PC-9 (cell line): ENCODE results near the gene PDE1C. TPM values are rescaled to one million over a fixed set of nuclear protein-coding genes. Genes with fewer than 3 reads are reported as not detected.
A peak's percentile ranks its signal among the peaks of the same experiment; 100 is the strongest.

Experiments used
- BruUV-seq: library from RNA; stranded (reverse); fragments of 400-500 nt; replicated peaks from 2 replicates; lab custom pipeline; 2021; lab: Mats Ljungman, UMichigan
- CTCF ChIA-PET: fragments of 300-600 bp; sonication (Branson Sonifier 250); formaldehyde crosslinking; loops from one replicate; lab custom pipeline; 2022; ENCODE audit warnings: antibody characterized with exemption; lab: Charles Lee
- POLR2A ChIA-PET: fragments of 300-600 bp; sonication (Branson Sonifier 250); formaldehyde crosslinking; loops from one replicate; lab custom pipeline; 2022; ENCODE audit warnings: antibody characterized with exemption; ENCODE audit not compliant: unreplicated experiment; lab: Charles Lee
- DNase-seq, 2 experiments: peaks; one replicate each; pipeline versions ENCODE4 v3.0.0 to v3.0.0-alpha.2; 2015 to 2022; ENCODE audit warnings: mixed read lengths in 1 of 2
- H2AFZ ChIP-seq: fragments of 200-600 bp; sonication (generic); 2 replicates; pipeline ENCODE4 v1.8.1; 2017; ENCODE audit warnings: antibody characterized with exemption
- H3F3A ChIP-seq: fragments of 200-600 bp; sonication (generic); 2 replicates; pipeline ENCODE4 v1.8.1; 2017; ENCODE audit warnings: antibody characterized with exemption, mild to moderate bottlenecking, low read depth; ENCODE audit not compliant: insufficient read depth
- H3K27ac ChIP-seq: fragments of 200-600 bp; sonication (generic); 2 replicates; pipeline ENCODE4 v1.6.1; 2016; ENCODE audit warnings: mixed run types
- H3K27me3 ChIP-seq: fragments of 200-600 bp; sonication (generic); 2 replicates; pipeline ENCODE4 v1.6.1; 2016; ENCODE audit warnings: low read depth, mixed run types; ENCODE audit not compliant: insufficient read depth
- H3K36me3 ChIP-seq: fragments of 200-600 bp; sonication (generic); 2 replicates; pipeline ENCODE4 v1.6.1; 2016; ENCODE audit warnings: low read depth, mixed run types
- H3K4me1 ChIP-seq: fragments of 200-600 bp; sonication (generic); replicated peaks from 2 replicates; pipeline ENCODE4 v1.6.1; 2016; ENCODE audit warnings: mixed run types; ENCODE audit not compliant: insufficient read depth
- H3K4me2 ChIP-seq: fragments of 200-600 bp; sonication (generic); 2 replicates; pipeline ENCODE4 v1.6.1; 2017; ENCODE audit warnings: mixed run types
- H3K4me3 ChIP-seq: fragments of 200-600 bp; sonication (generic); 2 replicates; pipeline ENCODE4 v1.6.1; 2016; ENCODE audit warnings: mixed run types
- H3K79me2 ChIP-seq: fragments of 200-600 bp; sonication (generic); 2 replicates; pipeline ENCODE4 v1.6.1; 2017; ENCODE audit warnings: low read depth, mixed run types
- H3K9me2 ChIP-seq: fragments of 200-600 bp; sonication (generic); 2 replicates; pipeline ENCODE4 v1.8.1; 2017; ENCODE audit warnings: mild to moderate bottlenecking; ENCODE audit not compliant: insufficient read depth
- H3K9me3 ChIP-seq: fragments of 200-600 bp; sonication (generic); 2 replicates; pipeline ENCODE4 v1.8.1; 2016; ENCODE audit warnings: low read depth; ENCODE audit not compliant: insufficient read depth
- H4K20me1 ChIP-seq: fragments of 200-600 bp; sonication (generic); 2 replicates; pipeline ENCODE4 v1.8.1; 2017; ENCODE audit not compliant: insufficient read depth
- CTCF ChIP-seq: fragments of 200-600 bp; sonication (generic); conservative IDR thresholded peaks from 2 replicates; pipeline ENCODE4 v1.6.1; 2017; ENCODE audit warnings: mixed run types, antibody characterized with exemption, mild to moderate bottlenecking, moderate library complexity
- EZH2 ChIP-seq: fragments of 200-600 bp; sonication (generic); IDR thresholded peaks from 2 replicates; pipeline ENCODE4 v1.8.0; 2017; ENCODE audit warnings: antibody characterized with exemption, low read depth
- intact Hi-C: fragments of 100-400 bp; cut with micrococcal nuclease; formaldehyde crosslinking; loops from one replicate; pipeline ENCODE4 v1.10.0; 2022; ENCODE audit not compliant: unreplicated experiment
- total RNA-seq: library from RNA; stranded (reverse); gene quantifications from 2 replicates; pipeline ENCODE4 v1.2.3, GENCODE V29; 2021

PDE1C gene
- total RNA-seq, 1 experiment from 2014 or later = 1.7 TPM

DNA sequence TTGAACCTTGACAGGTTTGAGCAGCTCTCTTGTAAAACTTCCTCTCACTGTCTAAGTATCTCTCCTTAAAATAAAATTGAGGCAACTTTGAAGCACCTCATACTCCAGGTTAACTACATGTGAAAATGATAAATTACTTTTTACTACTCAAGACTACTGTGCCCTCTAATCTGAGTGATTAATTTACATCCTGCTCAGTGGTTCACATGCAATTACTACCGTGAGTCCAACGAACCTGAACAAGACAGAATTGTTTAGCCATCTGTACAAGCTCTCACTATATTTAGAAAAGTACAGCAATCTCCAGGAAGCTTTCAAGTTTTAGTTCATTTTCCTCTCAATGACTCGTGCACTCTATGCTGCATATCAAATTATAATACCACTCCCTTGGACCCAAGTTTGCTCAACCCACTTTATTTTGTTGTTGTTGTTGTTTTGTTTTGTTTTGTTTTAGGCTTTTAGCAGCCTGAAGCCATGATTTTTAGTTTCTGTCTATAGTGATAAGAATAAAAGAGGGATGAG lies 21.2 kb downstream of the PDE1C start:
- Histone ChIP-seq H3K79me2 (no peaks in the 10 kb centered on the region), H2AFZ (no peak overlapping the region), H4K20me1 (no peaks in the 10 kb centered on the region), H3K27me3 (no peaks in the 10 kb centered on the region), H3K9me2 (no peaks in the 10 kb centered on the region), H3K4me3 (no peak overlapping the region), H3K9me3 (no peaks in the 10 kb centered on the region), H3K4me2 (no peak overlapping the region), H3K36me3 (no peaks in the 10 kb centered on the region), H3K27ac (no peak overlapping the region), H3F3A (no peaks in the 10 kb centered on the region), H3K4me1 (no peaks in the 10 kb centered on the region)
- DNase-seq = no peak
- ChIA-PET POLR2A (no interaction called here), CTCF (no interaction called here)
- intact Hi-C loops = no loop called here
- no TSS peak for BruUV-seq
- TF ChIP-seq EZH2 (no peak), CTCF (no peak)

DNA sequence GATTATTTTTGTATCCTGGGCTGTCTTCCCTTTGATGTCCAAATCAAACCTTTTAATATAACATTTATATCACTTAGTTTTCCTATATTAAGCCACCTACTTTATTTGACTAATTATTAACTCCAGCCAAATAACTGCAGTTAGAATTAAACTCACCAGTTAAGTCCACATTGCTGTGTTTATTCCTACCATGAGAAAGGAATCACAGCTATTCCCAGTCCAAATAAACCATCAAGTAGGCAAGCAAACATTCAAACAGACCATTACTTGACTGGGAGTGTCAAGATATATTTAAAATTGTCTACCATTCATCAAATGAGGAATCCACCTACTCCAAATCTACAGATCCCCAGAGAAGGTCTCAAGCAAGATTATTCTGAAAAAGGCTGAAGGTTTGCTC lies 22.4 kb downstream of the PDE1C start:
- BruUV-seq = no TSS peak
- no peak overlapping the region for H2AFZ ChIP-seq
- intact Hi-C loops = no loop called here
- no peaks in the 10 kb centered on the region for H3K36me3 ChIP-seq
- no peaks in the 10 kb centered on the region for H4K20me1 ChIP-seq
- no peak overlapping the region for H3K4me3 ChIP-seq
- no peaks in the 10 kb centered on the region for H3K4me1 ChIP-seq
- CTCF ChIA-PET = no interaction called here
- no peaks in the 10 kb centered on the region for H3K9me2 ChIP-seq
- no peaks in the 10 kb centered on the region for H3K79me2 ChIP-seq
- POLR2A ChIA-PET = no interaction called here
- H3F3A ChIP-seq = no peaks in the 10 kb centered on the region
- H3K9me3 ChIP-seq = no peaks in the 10 kb centered on the region
- TF ChIP-seq CTCF (no peak), EZH2 (no peak)
- peak in 1 of 2 experiments; percentile 5 for DNase-seq
- H3K4me2 ChIP-seq = no peak overlapping the region
- H3K27ac ChIP-seq = no peak overlapping the region
- H3K27me3 ChIP-seq = no peaks in the 10 kb centered on the region

- CTCF ChIA-PET = no interaction called here
- Histone ChIP-seq H3K9me3 (no peaks in the 10 kb centered on the region), H3K4me1 (no peaks in the 10 kb centered on the region), H3K9me2 (no peaks in the 10 kb centered on the region), H3K4me3 (no peak overlapping the region), H3K4me2 (no peak overlapping the region), H3K36me3 (no peaks in the 10 kb centered on the region), H2AFZ (no peak overlapping the region), H3F3A (no peaks in the 10 kb centered on the region), H4K20me1 (no peaks in the 10 kb centered on the region), H3K79me2 (no peaks in the 10 kb centered on the region), H3K27ac (no peak overlapping the region), H3K27me3 (no peaks in the 10 kb centered on the region)
- DNase-seq = no peak
- POLR2A ChIA-PET = no interaction called here
- no TSS peak for BruUV-seq
- intact Hi-C loops = no loop called here
- TF ChIP-seq CTCF (no peak), EZH2 (no peak)
Measured at GRCh38 chr7:32047075-32047474, 23.1 kb downstream of the PDE1C start.
